HG02981 (cell line): ENCODE data around the gene EPB42.
"Not testable (repeated sequence)": the region's sequence is repeated elsewhere in the genome, so short reads cannot be mapped to it uniquely, and the experiment has no call there.

ENCODE experiments used
- ATAC-seq: cut with Tn5 transposase; IDR thresholded peaks from one replicate; pipeline ENCODE4 v1.9.1; 2021; ENCODE audit warnings: mild to moderate bottlenecking, moderate library complexity; ENCODE audit not compliant: unreplicated experiment

EPB42 gene

DNA sequence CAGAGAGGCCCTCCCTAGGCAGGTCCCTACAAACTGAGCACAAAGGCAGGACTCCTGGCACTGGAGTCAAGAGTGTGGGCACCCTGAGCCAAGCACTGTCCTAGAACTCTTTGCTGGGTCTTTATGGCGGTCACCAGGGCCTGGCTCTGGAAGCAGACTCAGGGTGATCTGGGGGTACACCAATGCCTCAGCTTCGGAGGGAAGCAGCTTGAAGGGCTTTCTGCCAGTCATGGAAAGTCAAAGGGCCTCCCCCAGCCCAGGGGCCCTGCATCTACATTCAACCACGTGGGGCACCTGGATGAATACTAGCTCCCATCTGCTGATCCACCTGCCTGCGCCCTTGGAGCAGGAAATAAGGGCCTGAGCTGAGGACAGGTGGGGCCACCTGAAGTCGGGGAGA is 7.4 kb downstream of the EPB42 start:
- no peak for ATAC-seq

DNA sequence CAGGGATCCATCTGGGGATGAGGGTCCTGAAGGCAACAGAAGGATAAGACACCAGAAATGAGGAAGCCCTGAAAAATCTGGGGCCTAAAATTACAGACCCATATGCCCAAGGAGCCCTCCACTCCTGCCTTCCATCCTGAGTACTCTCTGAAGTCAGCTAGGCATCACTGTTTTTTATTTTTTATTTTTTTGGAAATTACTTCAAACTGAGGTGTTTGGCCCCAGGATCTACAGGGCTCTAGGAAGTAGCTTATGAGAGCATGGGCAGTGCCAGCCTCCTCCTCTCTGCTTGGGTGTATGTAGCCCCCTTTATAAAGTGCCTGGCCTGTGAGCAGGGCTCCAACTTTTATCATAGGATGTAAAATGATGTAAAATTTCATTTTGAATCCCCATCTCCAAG is 7.9 kb downstream of the EPB42 start:
- no peak for ATAC-seq

DNA sequence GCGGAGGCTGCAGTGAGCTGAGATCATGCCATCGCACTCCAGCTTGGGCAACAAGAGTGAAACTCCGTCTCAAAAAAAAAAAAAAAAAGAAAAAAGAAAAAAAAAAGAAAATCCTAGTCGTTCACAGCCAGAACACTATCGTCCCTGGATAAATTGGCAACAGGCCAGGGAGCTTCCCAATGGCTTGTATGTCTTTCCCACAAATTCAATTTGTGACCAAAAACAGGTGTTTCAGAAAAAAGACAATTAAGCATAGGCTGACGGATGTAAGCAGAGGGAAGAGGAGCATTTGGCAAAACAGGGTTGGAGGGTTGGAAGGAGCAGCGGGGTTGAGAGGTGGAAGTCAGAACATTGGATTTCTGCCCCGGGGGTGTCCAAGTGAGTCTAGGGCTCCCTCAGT is 8.5 kb downstream of the EPB42 start:
- no peak for ATAC-seq

DNA sequence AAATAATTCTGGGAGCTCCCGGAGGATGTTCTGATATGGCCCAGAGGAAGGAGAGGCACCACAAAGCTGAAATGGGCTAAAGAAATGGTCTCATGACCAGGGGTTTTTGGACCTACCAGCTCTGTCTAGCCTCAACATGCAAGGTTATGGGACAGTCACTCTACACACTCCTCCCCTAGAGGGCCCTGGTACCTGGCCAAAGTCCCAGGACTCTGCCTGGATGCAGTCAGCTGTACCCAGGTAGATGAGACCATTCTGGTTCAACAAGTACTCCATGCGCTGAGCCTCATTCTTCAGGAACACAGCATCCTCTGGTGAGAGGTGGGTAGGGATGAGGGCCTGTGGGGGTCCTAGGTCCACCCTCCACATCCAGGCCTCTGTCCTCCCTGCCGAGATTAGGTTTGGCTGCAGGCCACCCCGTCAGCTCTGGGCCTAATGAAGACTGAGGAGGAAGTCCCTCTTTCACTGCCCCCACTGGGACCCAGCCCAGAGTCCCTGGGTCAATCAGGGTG is 9.5 kb downstream of the EPB42 start:
- no peak for ATAC-seq

DNA sequence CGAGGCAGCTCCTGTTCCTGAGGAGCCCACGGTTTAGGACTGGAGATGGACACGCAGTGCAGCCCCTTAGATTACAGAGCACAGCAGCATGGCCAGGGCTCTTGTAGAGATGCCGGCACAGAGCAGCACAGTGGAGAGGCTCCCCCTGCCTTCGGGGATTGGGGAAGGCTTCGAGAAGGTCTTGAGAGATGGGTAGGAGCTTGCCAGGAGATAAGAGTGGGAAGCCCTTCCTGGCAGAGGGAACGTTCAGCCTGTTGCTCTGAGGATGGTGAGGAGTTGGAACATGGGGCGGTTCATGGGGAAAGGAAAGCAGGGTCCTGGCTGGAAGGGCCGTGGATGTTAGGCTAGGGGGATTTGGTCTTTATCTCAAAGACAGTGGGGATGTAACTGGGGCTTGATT is 10.0 kb downstream of the EPB42 start:
- no peak for ATAC-seq

DNA sequence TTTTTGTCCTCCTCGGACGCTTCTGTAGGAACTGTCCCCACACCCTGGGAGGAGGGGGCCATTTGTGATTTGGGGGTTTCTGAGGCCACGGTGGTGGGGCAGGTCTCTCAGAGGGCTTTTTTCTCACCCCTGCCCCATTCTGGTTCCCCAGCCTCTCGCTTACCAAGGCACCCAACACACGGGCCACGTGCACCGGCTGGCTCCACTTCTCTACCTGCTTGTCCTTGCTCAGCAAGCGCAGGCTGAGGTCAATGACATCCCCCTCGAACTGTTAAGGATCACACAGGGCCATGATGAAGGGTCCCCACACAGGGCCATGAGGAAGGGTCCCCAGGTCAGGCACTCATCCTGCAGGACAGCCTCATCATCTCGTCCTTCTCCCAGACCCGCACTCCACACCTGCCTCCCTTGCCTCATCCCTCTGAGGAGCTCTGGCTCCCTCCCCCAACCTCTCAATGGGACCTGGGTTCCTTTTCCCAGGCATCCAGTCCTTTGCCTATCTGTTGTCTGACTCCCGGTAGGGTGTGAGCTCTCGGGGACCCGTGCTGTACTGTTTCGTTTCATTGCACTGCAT is 10.6 kb downstream of the EPB42 start:
- no peak for ATAC-seq

DNA sequence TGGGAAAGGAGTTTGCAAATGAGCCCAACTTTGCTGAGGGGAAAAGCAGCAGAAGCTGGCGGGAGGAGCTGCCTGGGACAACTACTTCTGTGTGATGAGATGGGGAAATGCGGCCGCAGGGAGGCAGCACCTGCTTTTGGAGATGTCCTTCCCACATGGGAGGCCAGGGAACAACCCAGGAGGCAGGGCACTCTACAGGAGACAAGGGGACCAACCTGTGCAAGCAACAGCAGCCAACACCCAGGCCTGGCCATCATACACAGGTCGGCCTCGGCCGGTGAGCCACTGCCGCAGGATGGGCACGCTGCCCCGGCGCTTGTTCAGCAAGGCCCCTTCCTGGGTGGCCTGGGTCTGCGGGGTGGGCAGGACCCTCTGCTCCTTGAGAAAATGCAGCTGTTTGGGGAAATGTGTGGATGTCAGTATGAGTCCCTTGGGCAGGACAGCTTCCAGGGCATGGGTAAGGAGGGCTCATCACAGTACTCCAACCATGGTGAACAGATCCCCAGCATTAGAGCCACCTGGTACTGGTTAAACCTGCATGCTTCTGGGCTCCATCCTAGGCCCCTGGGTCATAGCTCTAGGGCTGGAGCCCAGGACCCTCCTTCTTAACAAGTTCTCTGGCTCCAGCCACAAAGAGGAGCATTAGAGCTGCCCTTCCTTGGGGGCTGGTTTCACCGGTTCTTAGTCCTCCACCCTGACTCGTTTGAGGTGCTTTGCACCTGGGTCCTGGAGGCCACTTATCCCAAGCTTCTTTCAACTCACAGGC is 11.6 kb downstream of the EPB42 start:
- no peak for ATAC-seq

DNA sequence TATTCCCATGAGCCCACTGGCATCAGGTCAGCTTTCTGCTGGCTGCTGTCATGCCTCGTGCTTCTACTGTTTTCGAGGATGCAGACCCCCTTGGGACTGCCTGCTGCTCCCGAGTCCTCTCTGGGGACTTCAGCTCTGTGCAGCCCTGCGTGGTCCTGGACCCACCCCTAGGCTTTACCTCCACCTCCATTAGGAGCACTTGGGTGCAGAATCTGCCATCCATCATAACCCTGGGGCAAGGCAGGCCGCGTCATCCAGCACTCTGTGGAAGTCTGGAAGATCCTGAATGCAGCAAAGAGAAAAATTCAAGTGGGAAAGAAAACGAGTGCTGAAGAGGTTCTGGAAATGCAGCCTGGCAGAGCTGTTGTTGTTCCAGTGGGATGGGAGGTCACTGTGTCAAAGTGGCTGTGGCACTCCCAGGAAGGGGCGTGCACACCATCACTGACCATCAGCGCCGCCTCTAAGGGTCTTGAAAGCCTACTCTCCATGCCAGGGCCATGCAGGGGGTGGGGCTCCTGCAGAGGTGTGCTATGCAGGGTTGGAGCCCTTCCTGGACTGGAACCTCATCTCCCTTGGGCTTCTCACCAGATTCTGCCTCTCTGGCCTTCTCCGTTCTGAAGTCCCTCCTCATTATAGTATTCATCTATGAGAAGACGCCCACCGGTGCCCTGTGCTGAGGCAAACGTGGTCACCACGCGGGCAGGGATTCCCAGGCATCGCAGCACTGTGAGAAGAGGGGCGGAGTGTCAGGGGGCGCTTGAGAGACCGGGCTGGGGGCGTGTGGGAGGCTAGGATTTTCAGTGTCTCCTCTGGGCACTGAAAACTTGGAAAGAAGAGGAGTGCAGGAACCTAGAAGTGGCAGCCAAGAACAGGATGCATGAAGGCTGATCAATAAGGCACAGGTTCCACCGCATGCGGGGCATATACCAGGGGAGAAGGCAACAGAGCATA is 12.5 kb downstream of the EPB42 start:
- ATAC-seq, result no peak

DNA sequence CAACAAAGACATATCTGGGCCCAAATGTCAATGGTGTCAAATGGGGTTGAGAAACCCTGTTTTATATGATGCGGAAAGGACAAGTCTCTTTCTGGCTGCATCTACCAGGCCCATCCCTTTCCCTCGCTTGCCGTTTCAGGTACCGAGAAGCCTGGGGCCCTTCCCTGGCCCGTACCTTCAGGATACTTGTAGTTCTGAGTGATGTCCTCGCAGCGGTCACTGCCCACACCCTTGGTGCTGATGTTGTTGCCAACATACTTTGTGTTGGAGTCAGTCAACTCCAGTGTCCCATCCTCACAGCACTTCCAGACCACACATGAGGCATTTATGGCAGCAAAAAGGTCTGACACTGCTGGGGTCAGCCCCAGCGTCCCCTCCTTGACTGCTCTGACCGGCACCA is 13.8 kb downstream of the EPB42 start:
- ATAC-seq, result no peak

DNA sequence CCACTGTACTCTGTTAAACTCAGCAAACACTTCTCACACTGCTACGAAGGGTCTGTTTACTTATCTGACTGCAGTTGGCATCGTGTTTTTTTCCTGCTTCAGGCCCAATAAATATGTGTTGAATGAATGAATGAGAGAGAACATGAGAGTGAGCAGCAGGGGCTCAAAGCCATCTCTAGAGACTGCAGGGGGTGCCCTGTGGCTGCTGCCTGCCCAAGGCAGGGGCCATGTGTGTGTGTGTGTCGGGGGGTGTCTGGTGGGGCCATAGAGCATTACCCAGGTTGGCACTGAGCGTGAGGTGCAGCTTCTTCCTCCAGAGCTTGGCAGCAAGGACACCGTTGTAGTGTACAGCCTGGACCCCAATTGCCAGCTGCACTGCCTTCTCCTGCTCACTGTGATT is 14.8 kb downstream of the EPB42 start:
- ATAC-seq, result no peak

DNA sequence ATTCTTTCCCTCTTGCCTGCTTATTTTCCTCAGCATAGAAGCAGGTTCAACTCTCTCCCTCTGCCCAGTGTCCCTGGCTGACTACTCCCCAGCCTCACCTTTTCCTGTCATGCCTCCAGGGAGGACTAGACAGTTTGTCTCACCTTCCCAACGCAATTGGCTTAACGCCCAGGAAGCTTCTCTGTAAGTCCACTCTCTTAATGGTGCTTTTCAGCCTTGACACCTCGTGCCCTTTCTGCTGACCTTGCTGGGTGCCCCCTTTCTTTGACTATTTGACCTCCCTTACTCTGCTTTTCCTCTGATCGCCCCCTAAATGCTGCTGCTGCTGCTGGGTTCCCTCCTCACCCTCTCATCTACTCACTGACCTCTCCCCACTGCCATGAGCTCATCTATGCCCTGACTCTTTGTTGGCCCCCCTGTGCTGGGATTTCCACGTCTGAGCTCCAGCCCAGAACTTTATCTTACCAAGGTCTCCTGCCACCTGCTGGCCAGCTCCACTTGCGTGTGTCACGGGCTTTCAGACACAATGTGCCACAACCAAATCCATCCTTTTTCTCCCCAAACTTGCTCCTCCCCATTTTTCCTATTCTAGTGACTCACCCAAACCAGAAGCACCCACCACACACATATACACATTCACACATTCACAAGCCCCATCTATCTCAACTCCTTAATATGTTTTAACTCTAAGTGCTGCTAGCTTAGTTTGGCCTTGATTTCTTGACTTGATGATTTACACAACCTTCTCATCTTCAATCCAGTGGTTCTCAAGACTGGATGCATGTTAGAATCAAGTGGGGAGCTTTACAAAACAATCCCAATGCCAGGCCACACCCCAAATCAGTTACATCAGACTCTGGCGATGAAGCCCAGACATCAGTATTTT is 16.6 kb downstream of the EPB42 start:
- ATAC-seq, result no peak

DNA sequence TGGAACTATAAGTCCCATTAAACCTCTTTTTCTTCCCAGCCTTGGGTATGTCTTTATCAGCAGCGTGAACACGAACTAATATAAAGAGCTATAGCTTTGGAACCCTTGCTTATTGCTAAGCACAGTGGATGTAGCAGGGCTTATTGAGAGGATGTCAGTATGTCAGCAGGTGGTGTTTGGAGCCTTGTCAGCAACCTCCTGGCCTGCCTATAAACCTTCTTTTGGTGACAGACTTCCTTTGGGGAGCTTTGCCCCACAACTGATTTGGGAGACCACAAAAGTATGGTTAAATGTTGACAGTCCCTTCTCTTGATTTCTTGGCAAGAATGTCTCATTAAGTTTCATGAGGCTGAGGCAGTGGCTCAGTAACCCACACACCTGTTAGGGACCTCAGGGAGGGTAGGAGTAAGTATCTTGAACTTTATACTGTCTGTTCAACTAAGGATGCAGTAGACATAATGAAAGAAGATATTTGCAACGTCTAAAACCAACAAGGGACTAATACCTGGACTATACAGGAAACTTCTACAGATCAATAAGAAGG is 20.8 kb downstream of the EPB42 start:
- ATAC-seq, result no peak

DNA sequence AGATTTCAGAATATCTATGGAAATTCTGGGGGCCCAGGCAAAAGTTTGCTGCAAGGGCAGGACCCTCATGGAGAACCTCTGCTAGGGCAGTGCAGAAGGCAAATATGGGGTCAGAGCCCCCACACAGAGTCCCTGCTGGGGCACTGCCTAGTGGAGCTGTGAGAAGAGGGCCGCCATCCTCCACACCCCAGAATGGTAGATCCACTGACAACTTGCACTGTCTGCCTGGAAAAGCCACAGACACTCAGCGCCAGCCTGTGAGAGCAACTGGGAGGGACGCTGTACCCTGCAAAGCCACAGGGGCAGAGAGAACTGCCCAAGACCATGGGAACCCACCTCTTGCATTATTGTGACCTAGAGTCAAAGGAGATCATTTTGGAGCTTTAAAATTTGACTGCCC is 21.8 kb downstream of the EPB42 start:
- no peak for ATAC-seq

DNA sequence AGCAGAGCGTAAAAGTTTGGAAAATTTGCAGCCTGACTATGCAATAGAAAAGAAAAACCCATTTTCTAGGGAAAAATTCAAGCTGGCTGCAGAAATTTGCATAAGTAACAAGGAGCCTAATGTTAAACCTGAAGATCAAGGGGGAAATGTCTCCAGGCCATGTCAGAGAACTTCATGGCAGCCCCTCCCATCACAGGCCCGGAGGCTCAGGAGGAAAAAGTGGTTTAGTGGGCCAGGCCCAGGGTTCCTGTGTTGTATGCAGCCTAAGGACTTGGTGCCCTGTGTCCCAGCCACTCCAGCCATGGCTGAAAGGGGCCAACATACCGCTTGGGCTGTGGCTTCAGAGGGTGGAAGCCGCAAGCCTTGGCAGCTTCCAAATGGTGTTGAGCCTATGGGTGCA is 22.3 kb downstream of the EPB42 start:
- not testable (repeated sequence) for ATAC-seq

DNA sequence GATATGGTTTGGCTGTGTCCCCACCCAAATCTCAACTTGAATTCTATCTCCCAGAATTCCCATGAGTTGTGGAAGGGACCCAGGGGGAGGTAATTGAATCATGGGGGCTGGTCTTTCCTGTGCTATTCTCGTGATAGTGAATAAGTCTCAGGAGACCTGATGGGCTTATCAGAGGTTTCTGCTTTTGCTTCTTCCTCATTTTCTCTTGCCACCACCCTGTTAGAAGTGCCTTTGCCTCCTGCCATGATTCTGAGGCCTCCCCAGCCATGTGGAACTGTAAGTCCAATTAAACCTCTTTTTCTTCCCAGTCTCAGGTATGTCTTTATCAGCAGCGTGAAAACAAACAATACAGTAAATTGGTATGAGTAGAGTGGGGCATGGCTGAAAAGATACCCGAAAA is 23.0 kb downstream of the EPB42 start:
- not testable (repeated sequence) for ATAC-seq

DNA sequence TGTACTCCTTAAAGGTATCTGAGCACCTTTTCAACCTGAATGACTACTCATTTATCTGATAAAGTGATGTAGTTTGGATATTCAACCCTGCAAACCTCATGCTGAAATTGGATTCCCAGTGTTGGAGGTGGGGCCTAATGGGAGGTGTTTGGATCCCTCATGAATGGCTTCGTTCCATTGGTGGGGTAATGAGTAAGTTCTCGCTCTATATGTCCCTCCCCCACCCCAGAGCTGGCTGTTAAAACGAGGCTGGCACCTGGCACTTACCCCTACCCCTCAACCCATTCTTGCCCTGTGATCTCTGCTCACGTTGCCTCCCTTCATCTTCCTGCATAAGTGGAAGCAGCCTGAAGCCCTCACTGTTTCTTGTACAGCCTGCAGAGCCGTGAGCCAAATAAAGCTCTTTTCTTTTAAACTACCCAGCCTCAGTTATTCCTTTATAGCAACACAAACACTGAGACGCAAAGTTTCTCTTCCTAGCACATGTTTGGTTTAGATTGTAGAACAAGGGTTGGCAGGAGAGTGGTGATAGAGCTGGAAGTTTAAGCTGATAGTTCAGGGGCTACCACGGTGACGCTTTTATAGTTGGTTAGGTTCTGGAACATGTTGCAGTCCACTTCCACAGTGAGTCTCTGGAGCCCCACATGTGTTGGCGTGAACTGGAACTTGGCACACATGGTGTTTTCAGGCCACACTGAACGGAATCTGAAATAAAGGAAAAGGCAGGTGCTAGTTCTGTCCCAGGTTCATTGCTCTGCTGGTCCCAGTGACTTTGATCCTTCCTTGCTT is 23.9 kb downstream of the EPB42 start:
- ATAC-seq, result no peak

DNA sequence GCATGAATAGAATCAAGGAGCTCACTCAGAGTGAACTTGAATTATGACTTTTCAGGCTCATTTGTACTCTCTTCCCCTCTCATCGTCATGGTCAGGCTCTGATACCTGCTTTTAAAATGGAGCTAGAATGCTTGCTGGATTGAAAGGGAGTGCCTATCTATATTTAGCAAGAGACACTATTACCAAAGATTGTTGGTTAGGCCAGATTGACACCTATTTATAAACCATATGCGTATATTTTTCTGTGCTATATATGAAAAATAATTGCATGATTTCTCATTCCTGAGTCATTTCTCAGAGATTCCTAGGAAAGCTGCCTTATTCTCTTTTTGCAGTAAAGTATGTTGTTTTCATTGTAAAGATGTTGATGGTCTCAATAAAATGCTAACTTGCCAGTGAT is 26.0 kb downstream of the EPB42 start:
- no peak for ATAC-seq

DNA sequence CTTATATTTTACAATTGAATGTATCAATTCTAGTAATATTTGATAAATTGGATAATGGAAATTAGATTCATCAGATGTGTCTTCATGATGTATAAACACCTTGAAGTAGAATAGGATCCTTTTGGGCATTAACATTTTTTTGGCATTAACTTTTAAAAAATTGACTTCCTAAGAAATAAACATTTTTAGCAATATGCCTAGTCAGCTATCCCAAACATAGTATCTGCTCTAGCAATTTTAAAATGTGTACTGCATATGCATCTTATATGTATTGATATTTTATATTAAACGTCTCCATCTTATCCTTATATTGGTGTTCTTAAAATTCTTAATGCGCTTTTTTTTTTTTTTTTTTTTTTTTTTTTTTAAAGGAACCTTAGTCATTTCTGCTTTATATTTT is 27.1 kb downstream of the EPB42 start:
- ATAC-seq, result no peak

DNA sequence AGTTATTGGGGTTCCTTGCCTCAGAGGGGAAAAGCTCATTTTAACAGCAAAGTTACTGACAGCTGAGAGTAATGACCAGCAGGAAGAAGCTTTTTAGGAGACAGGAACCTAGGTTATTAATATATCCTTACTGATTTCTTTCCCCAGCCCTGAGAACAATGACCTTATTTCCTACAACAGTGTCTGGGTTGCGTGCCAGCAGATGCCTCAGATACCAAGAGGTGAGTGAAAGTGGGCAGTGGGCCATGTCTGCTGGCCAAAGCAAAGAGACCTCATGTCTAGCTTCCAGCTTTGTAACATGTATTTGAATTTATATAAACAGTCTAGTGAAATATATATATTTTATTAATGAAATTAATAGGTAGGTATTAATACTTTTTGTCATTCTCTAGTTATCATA is 30.6 kb downstream of the EPB42 start:
- ATAC-seq, result no peak

DNA sequence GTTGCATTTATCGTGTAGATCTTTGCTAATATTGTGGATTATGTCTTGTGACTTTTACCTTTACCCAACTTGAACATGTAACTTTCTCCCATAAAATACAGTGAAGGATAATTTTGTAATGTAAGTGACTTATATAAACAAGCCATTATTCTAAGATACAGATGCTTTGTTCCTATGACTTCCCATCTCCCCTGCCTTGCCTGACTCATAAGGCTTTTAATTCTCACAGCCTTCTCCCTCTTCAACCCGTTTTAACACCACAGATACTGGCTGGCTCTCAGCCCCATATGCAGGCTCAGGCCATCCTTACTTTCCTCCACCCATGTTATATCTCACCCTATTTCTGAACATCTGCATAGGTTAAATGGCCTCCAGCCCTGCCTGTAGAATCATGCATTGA is 31.5 kb downstream of the EPB42 start:
- no peak for ATAC-seq
